Measurements from ENCODE around the gene LEMD1.

DNA sequence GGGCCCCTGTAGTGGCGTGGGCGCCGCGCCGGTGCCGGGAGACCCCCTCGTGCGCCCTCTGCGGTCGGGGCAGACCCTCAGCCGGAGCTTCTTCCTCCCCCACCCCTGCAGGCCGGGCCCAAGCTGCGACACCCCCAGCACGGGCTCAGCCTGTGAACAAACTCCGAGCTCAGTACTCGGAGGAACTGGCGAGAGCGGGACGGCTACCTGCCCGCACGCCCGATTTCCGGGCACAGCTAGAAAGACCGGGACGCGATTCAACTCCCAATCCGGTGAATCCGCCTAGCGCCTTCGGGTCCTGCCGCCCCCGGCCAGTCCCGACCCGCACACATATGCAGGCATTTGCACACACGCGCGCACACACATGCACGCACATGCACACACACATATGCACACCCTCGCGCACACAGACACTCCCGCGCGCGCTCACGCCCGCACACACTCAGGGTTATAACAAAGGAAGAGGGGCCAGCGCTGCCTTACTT is 34.6 kb upstream of the LEMD1 start:
- TF ChIP-seq, protein P1, sequence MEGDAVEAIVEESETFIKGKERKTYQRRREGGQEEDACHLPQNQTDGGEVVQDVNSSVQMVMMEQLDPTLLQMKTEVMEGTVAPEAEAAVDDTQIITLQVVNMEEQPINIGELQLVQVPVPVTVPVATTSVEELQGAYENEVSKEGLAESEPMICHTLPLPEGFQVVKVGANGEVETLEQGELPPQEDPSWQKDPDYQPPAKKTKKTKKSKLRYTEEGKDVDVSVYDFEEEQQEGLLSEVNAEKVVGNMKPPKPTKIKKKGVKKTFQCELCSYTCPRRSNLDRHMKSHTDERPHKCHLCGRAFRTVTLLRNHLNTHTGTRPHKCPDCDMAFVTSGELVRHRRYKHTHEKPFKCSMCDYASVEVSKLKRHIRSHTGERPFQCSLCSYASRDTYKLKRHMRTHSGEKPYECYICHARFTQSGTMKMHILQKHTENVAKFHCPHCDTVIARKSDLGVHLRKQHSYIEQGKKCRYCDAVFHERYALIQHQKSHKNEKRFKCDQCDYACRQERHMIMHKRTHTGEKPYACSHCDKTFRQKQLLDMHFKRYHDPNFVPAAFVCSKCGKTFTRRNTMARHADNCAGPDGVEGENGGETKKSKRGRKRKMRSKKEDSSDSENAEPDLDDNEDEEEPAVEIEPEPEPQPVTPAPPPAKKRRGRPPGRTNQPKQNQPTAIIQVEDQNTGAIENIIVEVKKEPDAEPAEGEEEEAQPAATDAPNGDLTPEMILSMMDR (conservative IDR thresholded peaks at IDR 0.05 in 1 of 2, IDR thresholded peaks at IDR 0.05 in 1 of 2; ENCODE audit: low read depth in 1 of 2, low read length in 2 of 2), result no peak
- TF ChIP-seq EZH2 (IDR thresholded peaks at IDR 0.05; ENCODE audit: low read length, missing control alignments), result peak; percentile 95
